T-helper 2 cell (primary cell): Measurements from ENCODE around the gene ANXA6.

ENCODE experiments used
- DNase-seq, 5 experiments: peaks; one replicate each; pipeline versions ENCODE4 v3.0.0 to v3.0.0-alpha.2; 2012 to 2022

The ANXA6 gene

DNA sequence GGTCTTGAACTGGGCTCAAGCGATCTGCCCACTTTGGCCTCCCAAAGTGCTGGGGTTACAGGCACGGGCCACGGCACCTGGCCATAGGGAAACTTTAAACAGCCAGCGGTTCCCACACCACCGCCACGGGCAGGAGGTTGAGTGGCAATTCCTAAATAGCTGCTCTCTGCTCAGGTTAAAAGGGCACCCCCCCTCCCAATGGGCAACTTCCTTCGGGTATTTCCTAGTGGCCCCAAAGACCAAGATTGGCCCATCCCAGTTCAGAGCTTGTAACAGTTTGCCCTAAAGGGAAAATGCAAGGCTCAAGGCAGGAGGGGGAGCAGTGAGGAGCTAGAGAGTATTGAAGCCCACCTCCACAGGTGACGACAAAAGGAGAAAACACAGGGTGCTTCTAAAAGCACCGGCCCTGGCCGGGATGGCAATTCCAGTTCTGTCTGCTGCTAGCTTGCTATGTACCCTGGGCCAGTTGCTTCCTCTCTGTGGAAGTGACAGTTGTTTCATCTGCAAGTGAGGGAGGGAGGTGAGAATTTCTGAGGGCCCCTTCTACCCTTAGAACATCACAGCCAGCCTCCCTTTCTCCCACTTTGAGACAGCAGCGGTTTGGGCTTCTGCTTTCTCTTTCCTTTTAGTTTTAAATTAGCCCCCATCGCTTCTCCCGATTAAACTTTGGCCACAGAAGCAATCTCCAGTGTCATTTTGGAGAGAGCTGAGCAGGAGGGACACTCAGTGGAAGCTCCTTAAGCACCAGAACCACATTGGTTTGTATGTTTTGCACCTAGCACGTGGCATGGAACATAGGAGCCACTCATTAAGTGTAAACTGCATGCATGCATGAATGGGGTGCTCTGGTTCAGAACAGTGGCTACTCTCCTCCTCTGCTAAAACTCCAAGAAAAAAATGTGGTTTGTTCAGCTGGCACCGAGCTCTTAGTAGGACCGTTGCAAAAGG, 59.5 kb downstream of the ANXA6 start:
- peak in 2 of 5 experiments; percentile 61 to 63 for DNase-seq

GRCh38 chr5:151097061-151097460, 60.5 kb downstream of the ANXA6 start:
- no peak for DNase-seq

GRCh38 chr5:151096001-151096373, 61.6 kb downstream of the ANXA6 start:
- DNase-seq: no peak

GRCh38 chr5:151095341-151096000, 62.1 kb downstream of the ANXA6 start:
- no peak for DNase-seq

- DNase-seq: no peak
Observed at GRCh38 chr5:151094852-151095245, 62.7 kb downstream of the ANXA6 start.

DNA sequence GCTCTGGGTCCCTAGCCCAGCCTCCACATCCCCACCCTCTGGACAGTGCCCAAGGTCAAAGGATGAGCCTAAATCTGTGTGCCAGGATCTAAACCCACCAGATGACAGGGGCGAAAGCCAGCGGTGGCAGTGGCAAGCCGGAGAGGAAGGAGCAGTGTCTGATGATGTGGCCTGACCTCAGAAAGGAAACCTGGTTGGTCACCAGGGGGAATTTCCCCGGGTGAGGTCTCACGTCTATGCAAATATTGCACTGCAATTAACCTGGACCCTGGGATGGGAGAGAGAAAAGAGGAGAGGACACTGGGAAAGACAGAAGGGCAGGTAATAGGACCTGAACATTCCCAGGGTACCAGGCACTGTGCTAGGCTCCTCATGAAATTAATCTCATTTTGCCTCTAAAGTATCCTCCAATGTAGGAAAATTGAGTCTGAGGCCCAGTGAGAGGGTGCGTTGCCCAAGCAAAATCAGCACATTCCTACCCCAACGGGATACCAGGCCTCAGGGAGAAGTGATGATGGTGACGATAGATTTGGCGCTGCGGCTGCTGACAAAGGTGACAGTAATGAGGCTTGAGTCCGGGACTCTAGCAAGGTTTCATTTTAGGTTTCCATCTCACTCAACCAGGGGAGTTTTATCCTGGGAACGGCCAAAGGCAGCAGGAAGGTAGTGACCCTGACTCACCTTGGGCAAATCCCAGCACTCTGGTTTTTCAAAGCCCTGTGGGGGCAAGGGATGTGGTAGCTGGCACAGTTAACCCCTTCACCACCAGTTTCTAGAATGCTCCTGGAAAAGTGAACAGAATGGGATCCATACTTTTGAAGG, 63.3 kb downstream of the ANXA6 start:
- DNase-seq: peak in 4 of 5 experiments; percentile 31 to 72 (median 55)

DNA sequence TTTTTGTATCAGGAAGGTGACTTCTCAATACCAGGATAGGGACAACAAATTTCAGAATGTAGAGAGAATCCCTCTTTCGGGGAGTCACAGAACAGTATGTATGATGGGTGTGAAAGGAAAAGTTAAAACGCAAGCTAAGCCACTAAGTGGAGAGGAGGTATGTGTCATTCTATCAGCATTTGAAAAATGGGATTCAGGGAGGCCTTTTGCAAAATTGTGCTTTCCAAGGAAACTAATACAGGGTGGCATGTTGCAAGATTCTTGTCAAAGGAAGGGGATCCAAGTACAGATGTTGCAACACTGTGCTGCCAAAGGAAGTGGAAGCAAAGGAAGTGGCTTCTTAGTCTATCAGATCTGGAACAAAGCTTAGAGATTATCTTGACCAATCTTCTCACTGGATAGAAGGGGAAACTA, 64.1 kb downstream of the ANXA6 start:
- peak in 2 of 5 experiments; percentile 50 to 64 for DNase-seq

DNA sequence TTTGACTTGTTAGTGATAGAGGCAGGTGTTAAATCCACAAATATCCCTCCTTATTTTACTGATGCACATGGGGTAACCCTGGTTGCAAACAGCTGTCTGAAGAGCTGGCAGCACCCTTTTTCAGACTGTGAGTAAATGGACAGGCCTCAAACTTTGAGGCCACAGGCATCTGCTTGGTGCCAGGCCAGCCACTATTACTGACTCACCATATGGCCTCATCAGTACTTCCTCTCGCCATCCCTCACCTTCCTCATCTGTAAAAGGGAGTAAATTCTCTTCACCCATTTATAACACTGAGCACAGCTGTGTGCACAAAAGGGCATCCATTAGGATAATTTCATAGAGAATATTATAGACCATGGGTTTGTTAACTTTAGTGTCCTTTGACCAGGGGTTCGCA, 64.8 kb downstream of the ANXA6 start:
- DNase-seq: no peak

DNA sequence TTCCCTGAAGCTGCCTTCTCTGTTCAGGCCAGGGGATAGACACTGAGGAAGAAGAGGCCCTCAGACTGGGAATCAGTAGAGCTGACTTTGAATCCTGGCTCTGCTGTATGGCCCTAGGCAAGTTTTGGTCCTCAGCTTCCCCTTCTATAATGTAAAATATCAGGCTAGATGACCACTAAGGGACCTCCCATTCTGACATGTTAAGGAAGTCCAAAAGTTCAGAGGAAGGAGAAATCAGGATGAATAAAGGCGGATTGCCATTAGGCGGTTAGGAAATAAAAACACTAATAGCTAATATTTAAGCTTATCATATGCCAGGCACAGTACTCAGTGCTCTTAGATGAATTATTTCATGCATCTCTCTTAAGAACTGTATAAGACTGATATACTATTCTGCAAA, 67.9 kb downstream of the ANXA6 start:
- DNase-seq: no peak

- no peak for DNase-seq
Observed at GRCh38 chr5:151088986-151089385, 68.6 kb downstream of the ANXA6 start.

DNA sequence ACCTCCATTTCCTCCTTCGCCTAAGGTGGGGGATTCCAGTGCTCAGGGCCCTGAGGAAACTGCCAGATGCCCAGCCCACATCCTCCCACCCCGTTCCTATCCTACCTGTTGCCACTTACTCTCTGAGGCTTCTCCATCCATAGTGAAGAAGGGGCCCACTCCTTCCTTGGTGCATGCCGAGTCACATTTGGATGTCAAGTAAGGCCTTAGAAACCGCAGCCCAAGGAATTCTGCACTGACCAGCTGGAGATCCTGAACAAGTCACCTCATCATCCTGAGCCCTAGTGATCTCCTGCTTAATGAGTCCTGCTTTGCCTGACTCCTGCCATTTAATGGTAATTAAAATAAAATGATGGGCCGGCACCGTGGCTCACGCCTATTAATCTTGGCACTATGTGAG, 70.1 kb downstream of the ANXA6 start:
- peak in 1 of 5 experiments; percentile 23 for DNase-seq

- peak; percentile 48 to 82 (median 59) for DNase-seq
Observed at GRCh38 chr5:151086905-151087360, 70.6 kb downstream of the ANXA6 start.

GRCh38 chr5:151086192-151086869, 71.2 kb downstream of the ANXA6 start:
- DNase-seq: peak in 1 of 5 experiments; percentile 45

DNA sequence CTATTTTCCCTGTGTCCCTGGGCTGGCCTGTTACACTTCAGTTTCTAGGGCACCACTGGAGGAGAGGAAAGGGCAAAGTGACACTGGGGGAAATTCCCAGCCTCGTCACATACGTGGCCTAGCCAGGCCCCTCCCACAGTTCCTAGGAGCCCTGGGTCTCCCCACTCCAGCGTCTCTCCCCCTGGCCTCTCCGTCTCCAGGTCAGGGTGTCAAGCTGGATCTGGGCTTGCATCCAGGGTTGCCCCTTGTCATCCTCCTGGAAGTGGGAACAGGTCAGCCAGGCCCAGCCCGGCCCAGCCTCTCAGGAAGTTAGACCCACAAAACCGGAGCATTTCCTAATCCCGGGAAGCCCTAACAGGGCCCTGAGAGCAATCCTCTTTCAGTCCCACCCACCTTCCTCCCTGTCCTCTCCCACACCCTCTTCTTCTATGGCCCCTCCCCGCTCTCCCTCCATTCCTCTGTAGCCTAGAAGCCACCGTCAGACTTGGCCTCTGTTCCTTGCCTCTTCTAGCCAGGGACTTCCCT, 72.0 kb downstream of the ANXA6 start:
- DNase-seq: peak in 4 of 5 experiments; percentile 38 to 70 (median 46)

DNA sequence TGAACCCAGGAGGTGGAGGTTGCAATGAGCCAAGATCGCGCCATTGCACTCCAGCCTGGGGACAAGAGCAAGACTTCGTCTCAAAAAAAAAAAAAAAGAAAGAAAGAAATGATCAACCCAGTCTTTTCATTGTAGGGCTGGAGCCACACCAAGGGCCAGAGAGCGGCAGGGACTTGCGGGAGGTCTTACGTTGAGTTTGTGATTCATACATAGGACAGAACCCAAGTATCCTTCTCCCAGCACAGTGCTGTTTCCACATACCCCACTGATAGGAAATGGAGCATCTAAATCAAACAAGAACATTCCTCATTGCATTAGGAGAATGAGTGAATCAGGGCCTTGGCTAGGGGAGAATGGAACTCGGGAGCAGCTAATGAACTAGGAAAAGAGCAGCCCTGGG, 73.2 kb downstream of the ANXA6 start:
- DNase-seq: no peak

DNA sequence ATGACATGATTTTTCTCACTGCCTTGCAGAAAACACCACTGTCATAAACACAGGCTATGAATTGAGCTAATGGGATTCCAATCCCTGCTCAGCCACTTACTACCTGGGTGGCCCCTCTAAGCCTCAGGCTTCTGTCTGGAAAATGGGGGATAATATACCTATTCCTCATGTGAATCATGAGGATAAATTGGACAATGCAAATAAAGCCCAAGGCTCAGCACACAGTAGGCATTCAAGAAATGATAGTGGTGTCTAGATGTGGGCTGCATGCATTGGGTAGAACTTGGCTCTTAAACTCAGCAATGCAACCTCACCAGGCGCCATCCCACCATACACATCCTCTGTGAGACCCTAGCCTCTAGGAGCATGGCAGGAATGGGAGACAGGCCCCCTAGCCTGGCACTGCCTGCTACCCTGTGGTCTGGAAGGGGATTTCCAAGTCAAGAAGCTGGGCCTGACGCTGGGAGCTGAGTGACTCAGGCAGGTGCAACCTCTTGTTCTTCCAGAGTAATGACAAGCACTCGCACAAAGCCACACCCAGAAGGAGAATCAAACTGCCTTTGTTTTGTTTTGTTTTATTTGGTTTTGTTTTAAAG, 74.4 kb downstream of the ANXA6 start:
- peak; percentile 23 to 87 (median 61) for DNase-seq

DNA sequence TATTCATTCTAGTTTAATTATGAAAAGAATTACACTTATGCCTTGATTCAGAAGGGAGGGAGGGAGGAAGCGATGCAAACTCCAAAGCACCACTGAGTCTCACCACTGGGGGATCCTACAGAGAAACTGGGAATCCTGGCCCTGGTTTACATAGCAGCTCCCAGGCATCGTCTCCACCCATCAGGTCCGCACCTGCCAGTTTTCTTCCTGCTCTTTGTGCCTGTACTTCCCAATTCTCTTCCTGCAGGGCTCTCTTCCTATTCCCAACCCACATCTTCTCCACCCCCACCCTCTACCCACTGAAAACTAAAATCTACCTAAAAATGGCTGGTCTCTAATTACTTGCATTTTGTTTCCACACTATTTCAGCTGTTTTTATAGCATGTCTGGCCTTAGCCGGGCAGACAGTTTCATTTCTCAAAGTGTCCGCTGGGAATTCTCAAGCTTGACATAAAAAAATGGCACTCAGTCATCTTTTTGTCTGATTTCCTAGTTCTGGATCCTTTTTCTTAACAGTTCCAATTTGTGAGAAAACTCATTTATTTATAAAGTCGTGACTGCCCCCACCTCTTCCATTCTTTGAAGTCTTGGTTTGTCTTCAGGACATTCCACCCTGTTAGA, 75.2 kb downstream of the ANXA6 start:
- no peak for DNase-seq

GRCh38 chr5:151081431-151082281, 75.9 kb downstream of the ANXA6 start:
- DNase-seq: no peak

- DNase-seq: peak; percentile 89 to 96 (median 91)
Observed at GRCh38 chr5:151080613-151081430, 76.8 kb downstream of the ANXA6 start, which contains the start of gene TNIP1. Gene TNIP1 (minus strand): TSS chr5:151081034. CDS start chr5:151065095, 15,939 bp downstream.
